Activated CD4-positive, alpha-beta T cell treated with anti-CD3 and anti-CD28 coated beads for 36 hours (primary cell): ENCODE measurements around the gene RTKN2. TPM values are rescaled to one million over a fixed set of nuclear protein-coding genes. Genes with fewer than 3 reads are reported as not detected.

ENCODE experiments used
- total RNA-seq, 2 experiments: library from RNA; stranded (reverse); gene quantifications; one replicate each; pipeline ENCODE4 v1.2.3, GENCODE V29; 2021

RTKN2 gene
- total RNA-seq, 2 experiments from 2014 or later = 4.8 TPM

Other genes starting within 250 kb of the RTKN2 start
- gene ZNF365, start 105.5 kb upstream of the RTKN2 start, total RNA-seq = under 1 TPM; 0.09 to 0.32 TPM